HG02885 (cell line): ENCODE results near the gene POLE.

Experiments
- ATAC-seq: cut with Tn5 transposase; IDR thresholded peaks from one replicate; pipeline ENCODE4 v1.9.1; 2021; ENCODE audit warnings: mild to moderate bottlenecking; ENCODE audit not compliant: unreplicated experiment, poor library complexity

The POLE gene

DNA sequence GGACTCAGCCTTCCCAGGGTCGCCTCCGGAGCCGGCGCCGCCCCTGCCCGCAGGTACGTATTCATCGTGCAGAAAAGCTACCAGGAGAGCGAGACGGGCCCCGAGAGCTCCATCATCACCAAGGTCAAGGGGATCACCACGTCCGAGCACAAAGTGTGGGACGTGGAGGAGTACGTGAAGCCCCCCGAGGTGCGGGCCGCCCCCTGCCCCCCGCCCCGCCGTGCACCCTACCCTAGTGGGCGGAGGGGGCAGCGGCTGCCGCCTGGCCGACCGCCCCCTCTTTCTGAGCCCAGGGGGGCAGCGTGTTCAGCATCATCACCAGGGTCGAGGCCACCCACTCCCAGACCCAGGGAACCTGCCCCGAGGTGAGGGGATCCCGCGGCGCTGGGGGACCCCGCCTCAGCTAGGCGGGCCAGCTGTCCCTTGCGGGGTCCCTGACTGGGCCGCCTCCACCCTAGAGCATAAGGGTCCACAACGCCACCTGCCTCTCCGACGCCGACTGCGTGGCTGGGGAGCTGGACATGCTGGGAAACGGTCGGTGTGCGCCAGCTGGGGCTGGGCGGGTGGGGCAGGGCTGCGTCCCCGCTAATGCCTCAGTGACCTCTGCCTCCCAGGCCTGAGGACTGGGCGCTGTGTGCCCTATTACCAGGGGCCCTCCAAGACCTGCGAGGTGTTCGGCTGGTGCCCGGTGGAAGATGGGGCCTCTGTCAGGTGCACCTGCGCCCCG lies 67.6 kb downstream of the POLE start:
- no peak for ATAC-seq

DNA sequence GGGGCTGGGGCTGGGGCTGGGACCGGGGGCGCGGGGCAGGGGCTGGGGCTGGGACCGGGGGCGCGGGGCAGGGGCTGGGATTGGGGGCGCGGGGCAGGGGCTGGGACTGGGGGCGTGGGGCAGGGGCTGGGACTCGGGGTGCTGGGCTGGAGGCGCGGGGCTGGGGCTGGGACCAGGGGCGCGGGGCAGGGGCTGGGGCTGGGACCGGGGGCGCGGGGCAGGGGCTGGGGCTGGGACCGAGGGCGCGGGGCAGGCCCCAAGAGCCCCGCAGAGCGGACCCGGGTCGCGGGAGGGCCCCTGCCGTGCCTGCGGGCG lies 68.1 kb downstream of the POLE start:
- ATAC-seq = no peak

DNA sequence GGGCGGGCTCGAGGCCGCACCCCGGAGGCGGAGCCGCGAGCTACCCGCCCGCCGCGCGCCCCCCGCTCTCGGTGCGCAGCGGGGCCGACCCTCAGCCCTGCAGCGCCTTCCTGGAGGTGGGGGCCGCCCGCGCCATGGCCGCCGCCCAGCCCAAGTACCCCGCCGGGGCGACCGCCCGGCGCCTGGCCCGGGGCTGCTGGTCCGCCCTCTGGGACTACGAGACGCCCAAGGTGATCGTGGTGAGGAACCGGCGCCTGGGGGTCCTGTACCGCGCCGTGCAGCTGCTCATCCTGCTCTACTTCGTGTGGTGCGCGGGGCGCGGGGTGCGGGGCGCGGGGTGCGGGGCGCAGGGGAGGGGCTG lies 68.5 kb downstream of the POLE start, which contains the start of gene P2RX2:
P2RX2 (plus strand) TSS at position 94 of the 361 bp plus-strand sequence; CDS start at position 135, 41 bp downstream.
- ATAC-seq = no peak

DNA sequence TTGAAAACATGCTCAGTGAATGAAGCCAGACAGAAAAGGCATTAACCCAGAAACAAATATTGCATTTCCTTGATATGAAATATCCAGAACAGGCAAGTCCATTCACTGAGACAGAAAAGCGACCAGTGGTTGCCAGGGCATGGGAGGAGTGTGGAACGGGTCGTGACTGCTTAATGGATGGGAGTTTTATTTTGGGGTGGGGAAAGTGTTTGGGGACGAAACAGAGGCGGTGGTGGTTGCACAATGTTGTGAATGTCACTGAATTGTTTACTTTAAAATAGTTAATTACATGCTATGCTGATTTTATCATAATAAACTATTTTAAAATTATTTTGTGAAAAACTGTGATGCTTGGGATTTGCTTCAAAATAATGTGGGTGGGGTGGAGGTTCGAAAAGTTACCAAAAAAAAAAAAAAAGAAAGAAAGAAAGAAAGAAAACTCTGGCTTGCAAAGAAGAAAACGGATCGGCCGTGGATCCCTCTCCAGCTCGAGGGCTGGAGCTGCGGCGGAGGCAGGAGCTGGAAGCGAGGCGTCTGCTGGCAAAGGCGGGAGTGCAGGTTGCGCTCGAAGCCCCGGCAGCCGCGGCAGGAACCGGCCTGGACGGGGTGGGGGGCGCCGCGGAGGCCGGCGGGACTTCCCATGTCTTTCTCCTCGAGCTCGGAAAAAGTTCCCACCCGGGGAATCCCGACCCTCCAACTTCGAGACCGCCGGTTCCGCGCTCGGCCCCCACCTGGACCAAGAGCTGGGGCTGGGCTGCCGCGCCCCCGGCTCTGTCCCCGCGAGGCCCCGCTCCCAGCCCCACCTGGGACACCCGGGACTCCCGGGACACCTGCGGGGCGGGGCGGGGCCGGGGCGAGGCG lies 69.1 kb downstream of the POLE start:
- no peak for ATAC-seq

DNA sequence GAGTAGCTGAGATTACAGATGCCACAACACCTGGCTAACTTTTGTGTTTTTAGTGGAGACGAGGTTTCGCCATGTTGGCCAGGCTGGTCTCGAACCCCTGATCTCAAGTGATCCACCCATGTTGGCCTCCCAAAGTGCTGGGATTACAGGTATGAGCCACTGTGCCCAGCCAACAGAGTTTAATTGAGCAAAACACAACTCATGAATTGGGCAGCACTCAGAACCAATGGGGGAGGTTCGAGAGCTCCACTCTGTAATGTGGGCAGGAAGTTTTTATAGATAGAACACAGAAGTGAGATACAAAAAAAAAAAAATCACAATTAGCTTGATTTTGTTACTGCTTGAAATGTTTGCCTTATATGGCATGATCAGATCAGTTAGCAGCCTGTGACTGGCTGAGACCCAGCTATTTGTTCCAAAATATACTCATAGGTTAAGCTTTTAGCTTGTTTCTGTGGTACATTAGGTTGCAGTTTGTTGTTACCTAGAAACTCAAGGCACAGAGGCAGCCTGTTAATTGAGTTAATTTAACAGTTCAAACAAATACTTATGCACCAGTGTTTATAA lies 69.9 kb downstream of the POLE start:
- ATAC-seq = no peak

DNA sequence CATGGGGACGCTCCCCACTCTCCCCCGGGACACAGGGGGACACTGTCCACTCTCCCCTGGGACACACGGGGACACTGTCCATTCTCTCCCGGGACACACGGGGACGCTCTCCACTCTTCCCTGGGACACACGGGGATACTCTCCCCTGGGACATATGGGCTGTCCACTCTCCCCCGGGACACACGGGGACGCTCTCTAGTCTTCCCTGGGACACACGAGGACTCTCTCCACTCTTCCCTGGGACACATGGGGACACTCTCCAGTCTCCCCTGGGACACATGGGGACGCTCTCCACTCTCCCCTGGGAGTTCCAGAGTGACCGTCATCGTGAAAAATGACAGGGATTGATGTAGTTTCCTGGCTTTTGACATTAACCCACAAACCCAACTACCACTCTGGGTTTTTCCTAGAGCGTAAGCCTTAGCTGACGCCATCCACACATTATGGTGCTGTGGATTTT lies 71.5 kb downstream of the POLE start:
- no peak for ATAC-seq

DNA sequence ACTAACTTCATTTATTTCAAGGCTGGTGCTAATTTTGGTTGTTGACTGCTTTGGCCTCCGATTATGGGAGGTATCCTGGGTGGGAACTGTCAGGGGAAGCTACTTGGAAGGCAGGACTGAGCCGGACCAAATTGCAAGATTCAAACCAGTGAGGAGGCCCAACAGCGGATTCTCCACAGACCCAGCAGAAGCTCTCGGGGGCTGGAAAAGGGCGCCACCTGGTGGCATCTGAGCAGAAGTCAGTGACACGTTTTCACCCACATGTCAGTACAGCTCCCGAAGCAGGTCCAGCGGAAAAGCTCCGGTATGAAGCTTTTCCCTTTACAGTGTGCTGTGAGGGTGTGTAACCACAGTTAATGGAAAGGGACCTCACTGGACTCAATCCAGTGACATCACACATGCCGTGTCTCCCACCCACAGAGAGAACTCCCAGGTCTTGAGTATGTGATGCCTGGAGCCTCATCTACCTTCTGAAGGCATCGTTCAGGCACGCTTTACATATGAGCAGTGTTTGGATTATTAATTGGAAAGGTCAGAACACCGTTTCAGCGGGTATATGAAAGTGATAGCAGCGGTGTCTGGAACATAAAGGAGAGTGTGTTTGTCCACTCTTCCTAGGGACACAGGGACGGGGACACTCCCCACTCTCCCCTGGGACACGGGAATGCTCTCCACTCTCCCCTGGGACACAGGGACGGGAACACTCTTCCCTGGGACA lies 72.1 kb downstream of the POLE start:
- peak; percentile 50 for ATAC-seq

DNA sequence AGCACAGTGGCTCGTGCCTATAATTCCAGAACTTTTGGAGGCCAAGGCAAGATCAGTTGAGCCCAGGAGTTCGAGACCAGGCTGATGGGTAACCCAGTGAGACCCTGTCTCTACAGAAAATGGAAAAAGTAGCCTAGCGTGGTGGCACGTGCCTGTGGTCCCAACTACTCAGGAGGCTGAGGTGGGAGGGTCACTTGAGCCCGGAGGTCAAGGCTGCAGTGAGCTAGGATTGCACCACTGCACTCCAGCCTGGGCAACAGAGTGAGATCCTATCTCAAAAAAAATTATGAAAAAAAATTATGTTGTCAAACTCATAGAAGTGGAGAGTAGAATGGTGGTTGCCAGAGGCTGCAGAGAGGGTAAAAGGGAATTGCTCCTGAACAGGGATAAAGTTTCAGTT lies 73.1 kb downstream of the POLE start:
- no peak for ATAC-seq

DNA sequence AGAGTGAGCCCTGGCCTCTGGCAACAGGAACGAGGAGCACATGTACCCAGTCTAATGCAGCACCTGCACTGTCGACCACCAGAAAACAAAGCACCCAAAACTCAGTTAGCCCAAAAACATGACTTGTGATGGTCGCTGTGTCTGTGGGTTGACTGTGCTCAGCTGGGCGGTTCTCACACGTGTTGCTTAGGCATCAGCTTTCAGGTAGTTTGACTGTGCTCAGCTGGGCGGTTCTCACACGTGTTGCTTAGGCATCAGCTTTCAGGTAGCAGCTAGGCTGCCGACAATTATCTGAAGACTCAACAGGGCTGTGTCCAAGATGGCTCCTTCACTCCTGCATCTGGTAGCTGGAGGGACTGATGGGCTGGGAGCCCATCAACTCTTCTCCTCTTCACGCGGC lies 75.5 kb downstream of the POLE start:
- ATAC-seq = no peak

DNA sequence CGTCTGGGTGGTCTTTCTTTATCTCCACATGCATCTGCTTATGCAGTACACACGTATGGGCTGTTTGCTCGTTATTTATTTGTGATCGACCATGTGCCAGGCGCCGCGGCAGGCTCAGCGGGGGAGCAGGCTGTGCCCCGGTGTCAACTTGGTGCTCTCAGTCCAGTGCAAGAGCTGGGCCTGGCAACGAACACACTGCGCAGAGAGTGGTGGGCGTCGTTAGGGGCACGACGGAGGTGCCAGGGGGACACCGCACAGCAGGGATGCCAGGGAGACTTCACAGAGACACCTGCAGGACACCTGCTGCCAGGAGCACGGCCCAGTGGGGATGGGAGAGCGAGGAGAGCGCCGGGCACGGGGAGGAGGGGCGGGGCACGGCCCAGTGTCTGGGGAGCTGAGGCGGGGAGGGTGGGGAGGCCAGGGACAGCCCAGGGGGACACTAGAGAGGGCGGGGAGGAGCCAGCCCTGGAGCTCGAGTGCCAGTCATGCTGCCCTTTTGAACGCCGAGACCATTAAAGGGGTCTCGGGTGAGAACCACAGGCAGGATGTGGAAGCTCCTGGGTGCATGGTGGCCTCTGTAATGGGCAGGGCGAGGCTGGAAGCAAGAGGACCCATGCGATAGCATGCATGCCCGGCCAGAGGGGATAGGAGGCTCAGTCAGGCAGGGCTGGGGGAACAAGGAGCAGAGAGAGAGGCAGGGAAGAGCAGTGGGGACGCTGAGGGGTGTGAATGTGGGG lies 76.1 kb downstream of the POLE start:
- ATAC-seq = no peak

DNA sequence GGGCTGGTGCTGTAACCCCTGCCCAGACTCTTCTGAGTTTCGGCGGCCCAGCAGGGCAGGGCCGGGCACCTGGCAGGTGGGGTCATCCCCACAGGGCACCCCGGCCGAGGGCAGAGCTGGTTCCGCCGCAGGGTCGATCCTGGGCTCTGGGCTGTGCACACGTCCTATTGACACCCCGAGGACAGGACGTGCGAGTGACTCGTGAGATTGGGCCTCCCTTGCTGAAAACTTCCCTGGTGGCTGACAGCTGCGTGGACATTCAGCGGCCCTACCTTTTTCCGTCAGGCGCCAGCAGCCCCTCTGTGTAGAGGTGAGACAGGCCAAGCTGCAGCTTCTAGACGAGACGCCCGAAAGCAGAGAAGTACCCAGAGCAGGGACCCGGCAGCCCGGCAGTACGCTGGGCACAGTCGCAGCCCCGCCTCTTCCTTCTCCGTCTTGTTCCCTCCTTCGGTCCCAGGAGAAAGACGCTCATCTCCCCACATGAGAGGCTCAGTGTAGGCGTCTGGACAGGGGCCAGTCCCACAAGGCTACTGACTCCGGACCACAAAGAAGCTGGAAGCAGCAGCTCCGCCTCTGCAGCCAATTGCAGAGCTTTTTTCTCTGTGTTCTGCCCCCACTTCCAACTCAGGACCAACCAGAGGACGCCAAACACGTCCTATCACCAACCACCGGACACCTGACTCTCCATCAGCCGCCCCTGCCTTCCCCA lies 76.9 kb downstream of the POLE start, which contains the start of gene LRCOL1:
LRCOL1 (minus strand) TSS at position 532 of the 709 bp plus-strand sequence. CDS start 4,331 bp downstream, outside the sequence.
- ATAC-seq = no peak

DNA sequence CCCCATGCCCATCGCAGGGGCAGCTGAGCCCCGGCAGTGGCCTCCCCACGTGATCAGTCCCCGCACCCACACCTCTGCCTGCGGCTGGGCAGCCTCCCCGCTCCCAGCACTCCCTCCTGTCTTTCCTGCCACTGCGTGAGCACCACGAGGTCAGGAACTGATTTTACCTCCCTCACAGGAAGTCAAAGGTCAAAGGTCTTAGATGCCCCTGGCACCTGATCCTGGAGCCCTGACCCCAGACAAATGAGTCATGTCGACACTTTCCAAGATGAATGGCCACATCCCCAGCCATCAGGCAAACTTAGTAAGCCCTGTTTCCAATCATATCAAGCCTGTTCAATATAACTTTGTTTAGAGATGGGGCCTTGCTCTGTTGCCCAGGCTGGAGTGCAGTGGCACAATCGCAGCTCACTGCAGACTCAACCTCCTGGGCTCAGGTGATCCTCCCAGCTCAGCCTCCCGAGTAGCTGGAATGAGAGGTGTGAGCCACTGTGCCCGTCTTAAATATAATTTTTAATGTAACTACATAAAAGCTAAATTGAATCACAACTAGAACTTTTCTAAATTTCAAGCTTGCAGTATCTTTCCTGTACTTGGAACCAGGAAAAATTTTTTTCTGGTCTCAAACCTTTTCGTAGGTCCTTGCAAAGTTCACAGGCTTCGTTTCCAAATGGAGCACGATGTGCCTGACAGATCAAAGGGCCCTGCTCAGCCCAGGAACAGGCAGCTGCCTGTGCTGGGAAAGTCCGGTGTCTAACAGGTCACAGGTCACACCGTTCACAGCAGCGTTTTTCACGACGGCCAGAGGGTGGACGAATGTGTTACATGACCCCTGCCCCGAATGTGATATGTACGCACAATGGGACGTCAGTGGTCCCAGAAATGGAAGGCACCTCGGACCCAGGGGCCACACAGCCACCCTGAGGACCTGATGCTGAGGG lies 78.6 kb downstream of the POLE start:
- ATAC-seq = no peak

DNA sequence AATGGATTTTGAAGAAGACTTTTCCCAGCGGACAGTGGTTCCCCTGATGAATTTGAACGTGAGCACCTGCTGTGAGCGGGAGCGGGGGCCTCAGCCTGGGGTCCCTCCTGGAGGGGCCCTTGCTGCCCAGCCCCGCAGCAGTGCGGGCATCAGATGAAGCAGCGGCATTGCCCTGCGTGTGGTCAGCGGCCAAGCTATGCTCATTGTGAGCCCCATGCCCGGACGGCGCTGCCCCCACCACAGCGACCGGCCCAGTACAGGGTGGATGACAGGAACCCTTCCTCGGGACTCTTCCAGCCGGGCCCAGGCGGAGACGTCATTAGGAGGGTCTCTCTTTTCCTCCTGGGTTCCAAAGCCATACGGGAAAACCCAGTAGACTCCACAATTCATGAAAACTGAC lies 80.2 kb downstream of the POLE start:
- no peak for ATAC-seq

DNA sequence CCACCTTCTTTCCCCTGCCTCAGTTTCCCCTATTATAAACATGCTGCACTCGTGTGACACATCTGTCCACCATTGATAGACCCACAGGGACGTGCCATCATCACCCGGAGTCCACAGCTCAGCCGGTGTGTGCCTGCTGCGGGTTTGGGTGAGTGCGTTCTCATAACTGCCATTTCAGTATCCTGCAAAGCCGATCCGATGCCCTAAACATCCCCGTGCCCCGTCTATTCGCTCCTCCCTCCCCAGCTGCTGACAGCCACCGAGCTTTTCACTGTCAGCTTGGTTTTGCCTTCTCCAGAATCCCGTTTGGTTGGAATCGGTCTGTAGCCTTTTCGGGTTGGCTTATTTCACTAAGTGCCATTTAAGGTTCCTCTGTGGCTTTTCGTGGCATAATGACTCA lies 80.7 kb downstream of the POLE start:
- no peak for ATAC-seq

DNA sequence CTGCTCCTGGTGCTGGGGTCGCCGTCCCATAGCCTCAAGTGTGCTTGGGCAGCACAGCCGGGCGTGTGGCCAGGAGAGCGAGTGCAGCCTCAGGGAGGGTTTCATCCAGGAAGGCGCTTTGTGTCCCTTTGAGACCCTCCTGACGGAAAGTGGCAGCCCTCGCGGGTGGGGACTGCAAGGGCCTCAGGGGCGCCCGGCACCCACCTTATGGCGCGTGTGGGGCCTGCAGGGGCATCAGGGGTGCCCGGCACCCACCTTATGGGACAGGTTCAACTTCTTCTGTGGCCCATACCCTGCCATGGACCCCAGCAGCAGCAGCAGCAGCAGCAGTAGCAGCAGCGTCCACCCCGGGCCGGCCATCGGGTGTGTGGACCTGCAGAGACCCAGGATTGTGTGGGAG lies 81.2 kb downstream of the POLE start:
- ATAC-seq = no peak

DNA sequence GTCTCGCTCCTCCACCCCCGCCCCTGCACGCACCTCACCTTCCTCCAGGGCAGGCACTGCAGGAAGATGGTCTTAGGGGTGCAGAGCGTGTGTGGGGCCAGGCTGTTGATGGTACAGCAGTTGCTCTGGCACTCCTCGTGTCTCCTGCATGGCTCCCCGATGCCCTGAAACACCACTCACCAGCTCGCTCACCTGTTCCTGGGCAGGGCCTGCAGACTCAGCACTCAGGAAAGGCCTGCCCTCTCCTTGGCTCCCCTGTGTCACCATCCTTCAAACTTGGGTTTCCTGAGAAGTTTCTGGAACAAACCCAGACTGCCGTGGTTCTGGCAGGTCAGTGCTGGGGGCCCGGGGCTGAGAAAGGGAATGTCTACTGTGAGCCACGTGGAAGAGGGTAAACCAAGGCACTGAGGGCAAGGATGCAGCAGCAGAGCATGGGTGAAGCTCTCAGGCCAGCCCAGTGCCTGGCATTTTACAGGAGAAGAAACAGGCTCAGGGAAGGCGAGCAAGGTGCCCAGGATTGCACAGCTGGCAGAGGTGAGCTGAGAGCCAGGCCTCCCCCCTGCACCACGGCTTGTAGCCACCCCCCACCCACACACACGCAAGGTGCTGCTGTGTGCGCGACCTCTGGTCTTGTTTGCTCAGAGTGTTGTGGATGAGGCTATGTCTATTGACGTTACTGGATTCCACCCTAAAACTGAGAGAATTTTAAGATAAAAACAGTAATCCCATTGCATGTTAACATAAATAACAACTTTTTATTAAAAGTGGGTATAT lies 82.3 kb downstream of the POLE start:
- no peak for ATAC-seq

DNA sequence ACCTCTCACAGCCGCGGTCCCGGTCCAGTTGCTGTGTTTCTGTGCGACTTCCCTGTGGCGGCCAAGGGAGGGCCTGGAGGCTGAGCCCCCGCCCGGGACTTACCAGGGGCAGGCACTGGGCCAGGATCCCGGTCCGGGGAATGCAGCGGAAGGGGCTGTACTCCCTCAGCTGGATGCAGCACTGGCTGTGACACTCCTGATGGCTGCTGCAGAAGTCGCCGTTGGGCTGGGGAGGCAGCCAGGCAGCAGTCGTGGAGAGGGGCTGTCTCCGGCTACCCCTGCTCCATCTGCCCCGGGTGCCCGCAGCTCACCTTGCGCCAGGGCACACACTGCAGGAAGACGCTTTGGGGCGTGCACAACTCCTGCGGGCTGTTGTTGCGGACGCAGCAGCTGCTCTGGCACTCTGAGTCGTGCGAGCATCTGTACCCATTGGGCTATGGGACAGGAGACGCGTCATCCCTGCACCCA lies 83.0 kb downstream of the POLE start:
- ATAC-seq = no peak
